Epithelial cell of proximal tubule (primary cell): Measurements from ENCODE around the gene FKBP6. TPM values are rescaled to one million over a fixed set of nuclear protein-coding genes. Genes with fewer than 3 reads are reported as not detected.
"Not testable (repeated sequence)": the region's sequence is repeated elsewhere in the genome, so short reads cannot be mapped to it uniquely, and the experiment has no call there.

Experiments used
- DNase-seq: peaks from one replicate; pipeline ENCODE4 v3.0.0-alpha.2; 2011; ENCODE audit warnings: low read depth
- H3K4me3 ChIP-seq: 2 replicates; pipeline ENCODE4 v1.5.1; 2011; ENCODE audit warnings: low read depth, mild to moderate bottlenecking, low read length
- CTCF ChIP-seq: conservative IDR thresholded peaks from 2 replicates; pipeline ENCODE4 v1.5.1; 2012; ENCODE audit warnings: low read depth, mild to moderate bottlenecking, low read length
- total RNA-seq: library from RNA; depleted of rRNA; stranded (reverse); fragments of >200 nt; gene quantifications from 2 replicates; pipeline ENCODE4 v1.2.3, GENCODE V29; 2015

The FKBP6 gene
- total RNA-seq, 1 donor from 2014 or later, result not detected

DNA sequence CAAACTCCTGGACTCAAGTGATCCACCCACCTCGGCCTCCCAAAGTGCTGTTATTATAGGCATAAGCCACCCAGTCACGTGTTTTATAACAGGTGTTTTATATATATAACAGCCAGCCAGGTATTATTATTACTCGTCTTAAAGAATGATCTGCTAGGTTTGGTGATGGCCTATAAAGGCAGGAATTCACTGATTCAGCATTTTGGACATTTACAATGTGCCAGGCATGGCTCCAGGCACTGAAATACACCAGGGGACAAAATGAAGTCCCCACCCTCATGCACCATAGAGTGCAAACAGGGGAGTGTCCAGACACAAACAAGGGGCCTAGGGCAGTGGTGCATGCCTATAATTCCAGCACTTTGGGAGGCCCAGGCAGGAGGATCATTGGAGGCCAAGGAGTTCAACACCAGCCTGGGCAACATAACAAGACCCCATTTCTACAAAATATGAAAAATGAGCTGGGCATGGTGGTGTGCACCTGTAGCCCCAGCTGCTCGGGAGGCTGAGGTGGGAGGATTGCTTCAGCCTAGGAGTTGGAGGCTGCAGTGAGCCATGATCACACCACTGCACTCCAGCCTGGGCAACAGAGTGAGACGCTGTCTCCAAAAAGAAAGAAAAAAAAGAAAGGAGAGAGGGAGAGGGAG, 4.4 kb upstream of the FKBP6 start:
- H3K4me3 ChIP-seq, DNase-seq: not testable (repeated sequence)

DNA sequence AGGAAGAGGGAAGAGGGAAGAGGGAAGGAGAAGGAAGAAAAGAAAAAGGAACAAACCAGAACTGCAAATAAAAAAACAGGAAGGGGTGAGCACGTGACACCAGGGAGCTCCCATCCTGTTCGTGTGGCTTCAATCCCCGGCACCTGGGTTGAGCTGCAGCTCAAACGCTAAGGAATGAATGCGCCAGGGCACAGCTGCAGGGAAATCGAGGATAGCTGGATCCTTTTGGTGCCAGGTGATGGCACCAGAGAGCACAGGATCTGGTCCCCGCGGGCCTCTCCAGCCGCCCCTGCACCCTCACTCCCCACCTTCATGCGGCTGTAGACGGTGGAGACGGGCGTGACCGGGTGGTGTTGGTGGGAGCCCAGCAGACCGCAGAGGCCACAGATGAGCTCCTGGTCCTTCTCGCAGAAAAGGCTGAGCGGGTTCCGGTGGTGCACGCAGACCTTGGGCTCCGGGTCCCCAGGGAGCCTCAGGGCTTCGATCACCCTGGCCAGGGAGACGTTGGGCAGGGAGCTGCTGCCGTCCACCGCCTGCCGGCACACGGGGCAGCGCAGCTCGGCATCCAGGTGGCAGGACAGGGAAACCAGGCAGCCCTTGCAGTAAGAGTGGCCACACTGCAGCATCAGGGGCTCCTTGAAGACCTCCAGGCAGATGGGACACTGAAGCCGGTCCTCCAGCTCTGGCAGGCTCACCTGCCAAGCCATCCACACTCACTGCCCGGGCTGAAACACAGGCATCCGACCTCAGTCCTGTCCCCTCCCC, 3.7 kb upstream of the FKBP6 start:
- DNase-seq, result not testable (repeated sequence)
- TF ChIP-seq CTCF, result peak; percentile 61
- H3K4me3 ChIP-seq, result peak overlapping the region; percentile 4

- not testable (repeated sequence) for H3K4me3 ChIP-seq
These were observed 2.5 kb upstream of the FKBP6 start for GRCh38 chr7:73325424-73325823.

DNA sequence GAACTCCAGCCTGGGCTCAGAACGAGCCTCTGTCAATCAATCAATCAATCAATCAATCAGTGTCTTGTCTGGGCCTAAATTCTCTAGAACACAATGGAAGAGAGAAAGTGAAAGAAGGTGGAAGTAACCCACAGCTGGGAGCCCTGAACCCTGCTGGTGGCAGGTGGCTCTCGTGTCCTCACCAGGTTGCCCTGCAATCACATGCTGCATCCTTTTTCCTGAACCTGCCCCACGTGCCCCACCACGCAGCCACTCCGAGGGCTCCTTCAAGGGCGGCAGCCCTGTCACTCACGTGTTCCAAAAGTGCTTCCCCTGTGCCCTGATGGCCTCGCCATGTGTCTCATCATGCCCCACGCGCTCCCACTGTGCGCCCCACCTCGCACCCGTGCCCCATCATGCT, 512 bp upstream of the FKBP6 start:
- DNase-seq, H3K4me3 ChIP-seq: not testable (repeated sequence)

More at GRCh38 chr7:73325424-73325823, 2.5 kb upstream of the FKBP6 start:
- DNase-seq, result not testable (repeated sequence)

GRCh38 chr7:73328696-73329095, 735 bp downstream of the FKBP6 start:
- TF ChIP-seq CTCF, result no peak
- DNase-seq, result no peak

DNA sequence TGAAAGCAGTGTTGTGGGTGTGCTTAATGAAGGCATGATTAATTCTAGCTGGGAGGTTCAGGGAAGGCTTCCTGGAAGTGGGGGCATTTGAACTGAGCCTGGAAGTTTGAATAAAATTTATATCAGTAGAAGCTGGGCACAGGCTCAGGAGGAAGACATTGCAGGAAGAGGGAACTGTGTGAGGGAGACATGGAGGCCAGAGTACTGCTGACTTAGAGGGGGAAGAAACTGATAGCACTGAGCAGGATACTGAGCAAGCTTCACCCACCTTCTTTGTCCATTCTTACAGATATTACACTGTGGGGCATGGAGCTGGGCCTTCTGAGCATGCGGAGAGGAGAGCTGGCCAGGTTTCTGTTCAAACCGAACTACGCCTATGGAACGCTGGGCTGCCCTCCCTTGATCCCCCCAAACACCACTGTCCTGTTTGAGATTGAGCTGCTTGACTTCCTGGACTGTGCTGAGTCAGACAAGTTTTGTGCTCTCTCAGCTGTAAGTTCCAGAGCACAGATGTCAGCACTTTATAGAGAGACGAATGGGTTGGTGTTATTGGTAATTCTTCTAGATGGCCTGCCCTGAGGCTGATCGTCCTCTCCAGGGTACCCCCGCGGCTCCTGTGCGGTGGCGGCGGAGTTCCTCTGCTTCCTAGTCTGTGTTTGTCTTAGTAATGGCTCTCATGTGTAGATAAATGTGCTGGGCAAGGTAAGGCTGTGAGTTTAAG, 2.1 kb downstream of the FKBP6 start:
- no peak for DNase-seq
- H3K4me3 ChIP-seq, result no peak overlapping the region
- TF ChIP-seq CTCF, result no peak

More at GRCh38 chr7:73328696-73329095, 735 bp downstream of the FKBP6 start:
- H3K4me3 ChIP-seq, result no peak overlapping the region

DNA sequence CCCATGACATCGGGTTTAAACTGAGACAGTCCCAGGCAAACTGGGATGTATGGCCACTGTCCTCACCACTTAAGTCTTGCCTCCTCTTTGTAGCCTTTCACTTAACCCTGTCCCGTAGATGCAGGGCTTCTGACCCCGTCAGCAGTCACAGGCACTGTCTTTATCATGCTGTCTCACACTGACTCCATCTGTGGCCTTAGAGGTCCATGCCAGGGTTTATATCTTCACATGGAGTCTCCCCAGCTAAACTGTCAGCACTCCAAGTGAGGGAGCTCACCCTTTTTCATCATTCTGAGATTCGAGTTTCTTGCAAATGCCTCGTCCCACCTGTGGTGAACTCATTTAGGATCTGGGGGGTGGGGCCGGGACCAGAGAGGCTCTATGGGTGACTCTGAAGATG, 2.8 kb downstream of the FKBP6 start:
- no peak for DNase-seq
- no peak overlapping the region for H3K4me3 ChIP-seq

More for the DNA sequence above, 2.8 kb downstream of the FKBP6 start:
- TF ChIP-seq CTCF, result no peak
